ENCODE data around the gene ITGB4. TPM values are rescaled to one million over a fixed set of nuclear protein-coding genes. Genes with fewer than 3 reads are reported as not detected.

Gene ITGB4
- total and polyA plus RNA-seq, 12 donors: 4.6 to 17.0 (median 9.0) TPM

GRCh38 chr17:75755990-75756389 lies 34.7 kb downstream of the ITGB4 start:
- DNase-seq: no peak
- Histone ChIP-seq H3K36me3 (peaks cover 0 to 46% (median 0%) of the 10 kb centered on the region in 9 donors), H3K4me3 (no peak overlapping the region), H3K27me3 (no peaks in the 10 kb centered on the region), H3K27ac (no peak overlapping the region), H3K9me3 (no peaks in the 10 kb centered on the region), H3K4me1 (peaks cover 3 to 16% (median 12%) of the 10 kb centered on the region in 9 donors)
- WGBS, 2 donors: 97 to 100% methylated on average over 2 of the region's 2 CpGs
- intact Hi-C loops (cut with DNase I): loop anchor here in 1 of 10 donors (10.0 kb wide), 1 partner anchor 331 kb away; no protein-coding TSS in a partner anchor
- TF ChIP-seq CTCF (IDR thresholded peaks at IDR 0.05): no peak
- no peak for ATAC-seq

DNA sequence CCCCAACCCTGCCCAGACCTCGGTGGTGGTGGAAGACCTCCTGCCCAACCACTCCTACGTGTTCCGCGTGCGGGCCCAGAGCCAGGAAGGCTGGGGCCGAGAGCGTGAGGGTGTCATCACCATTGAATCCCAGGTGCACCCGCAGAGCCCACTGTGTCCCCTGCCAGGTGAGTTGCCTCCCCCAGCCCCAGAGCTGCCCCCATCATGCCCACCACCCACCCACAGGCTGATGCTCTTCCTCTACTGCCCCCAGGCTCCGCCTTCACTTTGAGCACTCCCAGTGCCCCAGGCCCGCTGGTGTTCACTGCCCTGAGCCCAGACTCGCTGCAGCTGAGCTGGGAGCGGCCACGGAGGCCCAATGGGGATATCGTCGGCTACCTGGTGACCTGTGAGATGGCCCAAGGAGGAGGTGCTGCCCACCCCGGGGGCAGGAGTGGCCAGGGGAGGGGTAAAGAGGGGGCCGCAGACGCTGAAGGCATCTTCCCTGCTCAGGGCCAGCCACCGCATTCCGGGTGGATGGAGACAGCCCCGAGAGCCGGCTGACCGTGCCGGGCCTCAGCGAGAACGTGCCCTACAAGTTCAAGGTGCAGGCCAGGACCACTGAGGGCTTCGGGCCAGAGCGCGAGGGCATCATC lies 35.3 kb downstream of the ITGB4 start:
- no peak for ATAC-seq
- intact Hi-C loops (cut with DNase I): loop anchor here in 1 of 10 donors (10.0 kb wide), 1 partner anchor 332 kb away; no protein-coding TSS in a partner anchor

GRCh38 chr17:75757086-75757681 lies 35.9 kb downstream of the ITGB4 start:
- no peak overlapping the region for H3K4me3 ChIP-seq
- TF ChIP-seq CTCF (IDR thresholded peaks at IDR 0.05): no peak
- H3K9me3 ChIP-seq: no peaks in the 10 kb centered on the region
- no peaks in the 10 kb centered on the region for H3K27me3 ChIP-seq
- ATAC-seq (no peak), DNase-seq (no peak)
- intact Hi-C loops (cut with DNase I): loop anchor here in 1 of 10 donors (10.0 kb wide), 1 partner anchor 332 kb away; no protein-coding TSS in a partner anchor
- peaks cover 0 to 41% (median 0%) of the 10 kb centered on the region in 9 donors for H3K36me3 ChIP-seq
- 92% methylated on average over 21 of the region's 21 CpGs for WGBS, 2 donors
- peaks cover 3 to 16% (median 12%) of the 10 kb centered on the region in 9 donors for H3K4me1 ChIP-seq
- no peak overlapping the region for H3K27ac ChIP-seq

More for the DNA sequence above, 35.3 kb downstream of the ITGB4 start:
- H3K27ac ChIP-seq: no peak overlapping the region
- H3K27me3 ChIP-seq: no peaks in the 10 kb centered on the region
- no peak overlapping the region for H3K4me3 ChIP-seq
- H3K4me1 ChIP-seq: peaks cover 3 to 16% (median 12%) of the 10 kb centered on the region in 9 donors
- H3K36me3 ChIP-seq: peaks cover 0 to 42% (median 0%) of the 10 kb centered on the region in 9 donors
- WGBS, 2 donors: 88 to 89% methylated on average over 29 of the region's 29 CpGs
- TF ChIP-seq CTCF (IDR thresholded peaks at IDR 0.05): no peak
- no peaks in the 10 kb centered on the region for H3K9me3 ChIP-seq
- no peak for DNase-seq

- intact Hi-C loops (cut with DNase I): loop anchor here in 1 of 10 donors (10.0 kb wide), 1 partner anchor 334 kb away; no protein-coding TSS in a partner anchor
Measured at GRCh38 chr17:75758131-75758905, 37.1 kb downstream of the ITGB4 start.

More at GRCh38 chr17:75758131-75758905, 37.1 kb downstream of the ITGB4 start:
- TF ChIP-seq CTCF (IDR thresholded peaks at IDR 0.05): peak in 3 of 9 donors; percentile 7 to 17 (median 13)
- WGBS, 2 donors: 91 to 92% methylated on average over 41 of the region's 41 CpGs
- H3K4me1 ChIP-seq: peaks cover 3 to 18% (median 10%) of the 10 kb centered on the region in 9 donors
- no peaks in the 10 kb centered on the region for H3K27me3 ChIP-seq
- H3K27ac ChIP-seq: no peak overlapping the region
- no peak overlapping the region for H3K4me3 ChIP-seq
- no peaks in the 10 kb centered on the region for H3K9me3 ChIP-seq
- no peak for DNase-seq
- peak in 1 of 8 donors; percentile 6 for ATAC-seq
- H3K36me3 ChIP-seq: peaks cover 0 to 46% (median 5%) of the 10 kb centered on the region in 9 donors
